HG03108 (cell line): ENCODE data around the gene SLC22A14.
"Not testable (repeated sequence)": the region's sequence is repeated elsewhere in the genome, so short reads cannot be mapped to it uniquely, and the experiment has no call there.

ENCODE experiments used
- ATAC-seq: cut with Tn5 transposase; IDR thresholded peaks from one replicate; pipeline ENCODE4 v1.9.1; 2021; ENCODE audit warnings: moderate library complexity; ENCODE audit not compliant: unreplicated experiment

The SLC22A14 gene

GRCh38 chr3:38313263-38313662 lies 31.2 kb downstream of the SLC22A14 start:
- ATAC-seq = no peak

GRCh38 chr3:38313695-38314094 lies 31.6 kb downstream of the SLC22A14 start:
- no peak for ATAC-seq

- ATAC-seq = no peak
These were observed 32.1 kb downstream of the SLC22A14 start for GRCh38 chr3:38314112-38314763.

- no peak for ATAC-seq
These were observed 32.8 kb downstream of the SLC22A14 start for GRCh38 chr3:38314764-38315487.

DNA sequence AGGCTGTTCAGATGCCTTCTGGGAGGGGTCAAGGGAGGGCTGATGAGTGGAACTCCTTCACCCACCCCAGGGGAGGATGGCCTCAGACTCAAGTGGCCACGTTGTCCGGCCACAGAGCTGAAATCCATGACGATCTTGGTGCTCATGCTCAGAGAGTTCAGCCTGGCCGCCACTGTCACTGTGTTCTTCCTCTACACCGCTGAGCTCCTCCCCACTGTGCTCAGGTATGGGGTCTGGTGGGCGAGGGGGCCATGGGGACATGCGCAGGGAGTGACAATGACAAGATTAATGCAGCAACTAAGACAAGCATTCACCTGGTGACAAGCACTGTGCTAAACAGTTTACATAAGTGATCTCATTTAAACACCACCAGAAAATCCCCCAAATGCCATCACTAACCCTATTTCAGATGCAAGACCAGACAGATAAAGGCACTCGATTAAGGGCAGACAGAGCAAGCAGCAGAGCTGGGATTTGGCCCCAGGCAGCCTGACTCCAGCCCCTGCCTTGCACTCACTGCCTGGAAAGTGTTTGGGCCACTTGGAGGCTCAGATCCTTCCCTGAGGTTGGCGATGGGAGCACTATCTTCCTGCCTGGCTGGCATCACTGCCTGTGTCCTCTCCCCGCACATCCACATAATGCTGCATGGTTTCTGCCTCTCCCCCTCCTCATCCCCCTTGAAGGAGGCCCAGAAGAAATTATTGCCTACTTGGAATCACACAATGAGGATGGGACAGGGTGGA lies 33.6 kb downstream of the SLC22A14 start:
- no peak for ATAC-seq

DNA sequence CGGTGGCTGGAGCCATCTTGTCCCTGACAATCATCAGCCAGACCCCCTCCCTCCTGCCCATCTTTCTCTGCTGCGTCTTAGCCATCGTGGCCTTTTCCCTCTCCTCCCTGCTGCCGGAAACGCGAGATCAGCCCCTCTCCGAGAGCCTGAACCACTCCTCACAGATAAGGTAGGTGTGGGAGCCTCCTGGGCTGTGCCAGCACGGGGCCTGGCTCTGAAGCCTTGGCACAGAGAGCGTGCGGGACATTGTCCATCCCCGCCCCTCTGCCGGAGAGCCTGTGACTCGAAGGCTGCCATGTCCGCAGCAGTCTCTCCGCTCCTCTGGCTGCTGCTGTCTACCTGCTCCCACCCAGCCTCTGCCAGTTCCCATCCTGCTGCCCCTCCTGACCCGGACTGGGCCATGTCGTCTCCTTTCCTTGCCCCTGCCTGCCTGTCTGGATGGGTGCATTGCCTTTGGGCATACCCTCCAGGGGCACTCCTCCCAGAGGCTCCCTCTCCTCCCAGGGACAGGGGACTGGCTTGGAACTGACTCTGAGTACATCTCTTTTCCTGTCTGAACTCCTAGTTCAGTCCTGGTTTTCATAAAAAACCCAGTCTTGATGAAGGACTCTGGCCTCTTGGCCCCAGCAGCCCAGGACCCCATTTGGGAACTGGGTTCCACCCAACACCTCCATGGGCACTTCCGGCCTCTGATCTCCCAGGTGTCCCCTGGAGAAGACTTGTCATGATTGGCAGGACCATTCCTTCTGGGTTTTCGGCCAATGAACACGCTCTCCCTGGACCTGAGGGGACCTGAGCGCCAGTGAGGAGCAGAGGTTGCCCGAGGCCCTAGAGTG lies 34.5 kb downstream of the SLC22A14 start:
- ATAC-seq = no peak

- ATAC-seq = no peak
These were observed 35.2 kb downstream of the SLC22A14 start for GRCh38 chr3:38317192-38317759.

DNA sequence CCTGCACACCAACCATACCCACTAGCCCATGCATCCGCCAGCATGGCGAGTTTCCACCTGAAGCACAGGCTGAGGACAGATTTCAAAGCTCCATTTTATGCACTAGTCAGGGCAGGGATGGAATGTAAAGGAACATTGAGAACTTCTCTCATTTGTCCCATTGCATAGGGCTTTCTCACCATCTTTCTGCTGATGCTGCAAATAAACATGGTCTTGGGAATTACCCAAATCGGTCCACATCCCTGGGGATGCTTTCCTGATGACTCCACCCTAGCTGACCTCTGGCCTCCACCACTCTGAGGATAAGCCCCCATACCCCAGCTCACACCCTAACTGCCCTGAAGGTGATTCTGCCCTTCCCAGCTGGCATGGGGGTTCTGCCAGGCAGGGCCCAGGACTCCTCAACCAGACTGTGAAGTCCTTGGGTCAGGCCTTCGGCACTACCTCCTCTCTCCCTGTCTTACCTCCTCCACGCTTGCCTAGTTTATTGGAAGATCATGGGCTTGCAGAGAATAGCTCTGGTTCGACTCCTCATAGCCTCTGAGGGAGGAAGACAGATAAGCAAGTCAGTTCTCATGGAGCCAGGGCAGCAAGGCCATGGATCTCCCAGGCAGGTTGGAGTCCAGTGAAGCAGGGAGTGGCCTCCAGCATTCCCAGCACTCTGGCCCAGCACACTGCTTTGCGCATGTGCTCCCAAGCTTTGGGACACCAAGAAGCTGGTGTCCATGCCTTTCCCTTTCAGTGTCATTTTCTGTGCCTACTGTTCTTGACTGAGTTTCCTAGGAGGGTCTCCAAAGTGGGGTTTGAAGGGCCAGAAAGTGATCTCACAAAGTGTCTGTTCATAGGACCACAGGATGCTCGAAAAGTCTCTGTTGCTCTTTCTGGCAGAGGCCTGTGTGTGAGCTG lies 36.9 kb downstream of the SLC22A14 start:
- ATAC-seq = no peak

GRCh38 chr3:38320638-38321037 lies 38.5 kb downstream of the SLC22A14 start:
- ATAC-seq = not testable (repeated sequence)

GRCh38 chr3:38323060-38323459 lies 41.0 kb downstream of the SLC22A14 start:
- no peak for ATAC-seq

GRCh38 chr3:38325256-38325655 lies 43.2 kb downstream of the SLC22A14 start:
- no peak for ATAC-seq

- no peak for ATAC-seq
These were observed 45.4 kb downstream of the SLC22A14 start for GRCh38 chr3:38327335-38328009.

GRCh38 chr3:38331257-38332022 lies 49.3 kb downstream of the SLC22A14 start:
- ATAC-seq = no peak

- no peak for ATAC-seq
These were observed 50.1 kb downstream of the SLC22A14 start for GRCh38 chr3:38332201-38332600.

DNA sequence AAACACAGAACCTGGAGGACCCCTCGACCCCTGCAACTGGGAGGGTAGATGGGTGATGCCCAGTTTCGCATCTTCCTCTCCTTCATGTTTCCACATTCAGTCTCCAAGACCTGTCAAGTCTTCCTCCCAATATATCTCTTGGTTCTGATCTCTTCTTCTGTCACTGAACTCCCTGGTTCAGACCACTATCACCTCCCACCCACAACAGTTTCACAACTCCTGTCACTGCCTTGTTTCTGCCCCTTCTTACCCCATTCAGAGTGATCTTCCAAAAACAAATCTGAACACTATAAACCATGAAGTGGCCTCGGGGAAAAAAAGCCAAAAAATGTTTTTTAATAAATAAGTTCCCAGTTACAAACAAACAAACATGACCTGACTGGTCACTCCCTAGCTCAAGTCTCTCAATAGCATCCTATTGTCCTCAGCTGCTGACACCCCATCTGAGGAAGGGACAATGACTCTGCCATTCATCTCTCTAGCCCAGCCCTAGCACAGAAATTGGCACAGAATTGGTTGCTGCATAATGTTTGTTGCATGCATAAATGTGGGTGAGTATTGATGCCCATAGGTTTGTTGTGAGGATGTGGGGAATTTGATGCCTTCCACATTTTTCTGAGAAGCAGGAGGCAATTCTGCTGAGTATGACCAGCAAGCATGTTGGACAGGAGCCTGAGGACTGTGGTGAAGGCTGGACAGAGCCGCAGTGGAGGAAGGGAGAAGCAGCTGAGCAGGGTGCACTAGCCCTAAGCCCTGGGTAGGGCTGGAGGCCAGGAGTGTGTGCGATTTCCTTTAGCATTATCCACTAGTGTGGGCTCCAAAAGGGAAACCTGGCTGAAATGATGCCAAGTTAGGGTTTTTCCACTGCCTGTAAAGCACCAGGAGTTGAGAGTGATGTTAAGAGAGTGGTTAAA lies 52.3 kb downstream of the SLC22A14 start:
- no peak for ATAC-seq

DNA sequence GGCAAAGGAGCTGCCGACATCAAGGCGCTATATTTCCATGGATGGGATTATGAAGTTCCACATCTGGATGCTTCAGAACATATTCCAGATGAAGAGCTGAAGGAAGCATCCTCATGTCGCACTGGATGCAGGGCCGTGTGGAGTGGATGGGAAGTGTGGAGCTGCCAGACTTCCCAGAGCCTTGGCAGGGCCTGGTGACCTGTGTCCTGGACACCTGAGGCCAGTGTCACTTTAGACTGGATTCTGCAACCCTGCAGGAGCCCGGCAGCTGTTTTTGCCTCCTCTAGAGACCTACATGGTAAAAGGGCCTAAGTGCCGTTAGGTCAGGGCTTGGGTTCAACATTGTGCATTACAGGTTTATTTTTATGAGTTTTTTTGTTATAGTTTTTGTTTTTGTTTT lies 53.2 kb downstream of the SLC22A14 start:
- no peak for ATAC-seq

DNA sequence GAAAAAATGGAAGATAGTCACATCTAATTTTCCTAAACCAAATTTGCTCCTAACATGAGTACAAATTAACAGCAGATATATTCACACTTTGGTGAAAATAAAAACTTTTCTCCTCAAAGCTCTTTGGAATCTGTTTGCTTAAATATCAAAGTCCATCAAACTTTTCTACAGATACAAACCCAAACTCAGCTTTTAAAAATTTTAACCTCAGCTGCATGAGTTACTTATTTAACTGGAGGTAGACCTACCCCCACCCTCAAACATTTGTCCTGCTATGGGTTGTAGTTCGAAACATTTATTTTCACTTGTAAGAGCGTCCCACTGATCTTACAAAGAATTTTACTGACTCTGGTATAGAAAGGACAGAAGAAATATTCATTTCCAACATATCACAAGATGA lies 55.6 kb downstream of the SLC22A14 start:
- ATAC-seq = no peak
